Stimulated activated CD4-positive, alpha-beta T cell treated with anti-CD3 and anti-CD28 coated beads, Interleukin-15, amount 100 ng/mL, for 48 hours (primary cell): ENCODE data around the gene LMCD1.

ENCODE experiments used
- DNase-seq, 2 donors: peaks; one replicate each; pipeline ENCODE4 v3.0.0-alpha.2; 2020; ENCODE audit warnings: low read depth in 2 of 2

Gene LMCD1

GRCh38 chr3:8505621-8506020, 4.0 kb downstream of the LMCD1 start:
- no peak for DNase-seq

GRCh38 chr3:8506571-8507061, 5.0 kb downstream of the LMCD1 start:
- no peak for DNase-seq

GRCh38 chr3:8507496-8507895, 5.9 kb downstream of the LMCD1 start:
- DNase-seq = no peak

DNA sequence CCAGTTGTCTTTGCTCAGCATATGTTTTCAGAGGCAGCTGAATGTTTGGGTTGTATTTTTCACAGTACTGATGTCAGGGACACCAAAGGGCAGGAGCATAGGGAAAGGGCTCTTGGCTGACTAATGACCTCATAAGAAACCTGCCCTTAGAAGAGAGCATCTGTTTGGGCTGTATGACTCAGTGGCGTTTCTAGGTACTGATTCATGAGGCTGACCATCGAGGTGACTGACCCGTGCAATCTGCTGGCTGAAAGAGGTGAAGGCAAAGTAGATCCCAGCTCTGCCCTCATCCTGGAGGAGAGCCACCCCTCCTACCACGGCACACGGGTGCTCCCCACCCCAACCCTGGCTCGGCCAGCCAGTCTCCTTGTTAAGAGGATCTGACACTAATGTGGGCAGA, 8.3 kb downstream of the LMCD1 start:
- no peak for DNase-seq

DNA sequence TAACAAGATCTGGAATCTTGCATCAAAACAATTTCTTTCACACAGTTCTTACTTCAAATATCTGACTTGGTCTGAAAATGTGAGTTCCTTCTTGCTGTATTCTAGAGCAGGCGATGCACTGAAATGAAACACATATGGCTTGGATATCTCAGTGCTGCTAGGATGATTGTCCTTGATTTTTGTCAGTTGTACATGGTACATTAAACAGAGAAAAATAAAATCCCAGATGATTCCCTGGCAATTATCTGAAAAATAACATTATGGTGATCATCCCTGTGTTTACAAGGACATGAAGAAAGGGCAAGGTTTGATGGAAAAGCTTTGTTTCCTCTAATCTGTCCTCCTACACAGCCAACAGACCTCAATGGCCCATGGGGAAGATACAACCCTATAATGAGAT, 10.6 kb downstream of the LMCD1 start:
- DNase-seq = no peak

DNA sequence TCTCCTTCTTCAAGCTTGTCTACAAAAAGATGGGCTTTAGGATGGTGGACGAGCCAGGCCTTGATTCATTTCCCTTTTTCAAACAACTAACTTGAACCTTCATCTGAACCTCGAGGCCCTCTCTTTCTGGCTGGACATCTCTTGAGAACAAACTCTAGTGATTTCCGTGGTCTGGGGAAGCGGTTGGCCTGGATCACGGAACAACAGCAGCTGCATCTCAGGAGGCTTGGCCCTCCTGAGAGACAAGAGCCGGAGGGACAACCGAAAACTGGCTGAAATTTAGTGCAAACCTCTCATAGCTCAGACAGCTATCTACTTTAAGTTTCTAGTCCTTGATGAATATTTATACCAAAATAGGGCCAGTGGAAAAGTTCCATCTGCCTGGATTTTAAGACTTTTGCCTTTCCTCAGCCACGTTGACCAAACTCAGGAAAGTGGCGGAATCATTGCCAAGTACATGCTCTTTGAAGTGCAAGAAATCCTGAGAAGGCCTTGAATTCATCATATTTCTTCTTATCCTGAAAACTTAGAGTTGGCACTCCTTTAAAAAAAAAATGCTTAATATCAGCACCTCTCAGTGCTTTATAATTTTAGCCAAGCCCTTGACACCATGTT, 14.5 kb downstream of the LMCD1 start:
- no peak for DNase-seq

GRCh38 chr3:8516783-8517182, 15.2 kb downstream of the LMCD1 start:
- DNase-seq = no peak

- DNase-seq = no peak
Observed at GRCh38 chr3:8517487-8517886, 15.9 kb downstream of the LMCD1 start.

- DNase-seq = no peak
Observed at GRCh38 chr3:8518138-8518537, 16.5 kb downstream of the LMCD1 start.

DNA sequence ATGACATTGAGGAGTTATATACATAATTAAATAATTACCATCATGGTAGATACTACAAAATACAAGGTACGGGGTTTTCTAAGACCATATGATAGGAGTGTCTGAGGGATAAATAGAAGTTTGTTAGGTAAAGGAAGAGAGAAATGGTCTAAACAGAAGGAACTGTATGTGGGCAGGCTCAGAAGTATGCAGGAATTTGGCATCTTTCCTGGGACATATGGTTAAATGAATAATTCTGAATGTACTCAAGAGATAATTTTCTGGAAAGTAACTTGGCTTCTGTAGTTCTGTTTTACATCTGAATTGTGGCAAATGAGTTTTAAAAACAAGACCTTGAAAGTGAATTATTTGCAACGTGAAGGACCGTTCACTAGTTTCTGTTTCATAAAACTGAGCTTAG, 17.5 kb downstream of the LMCD1 start:
- no peak for DNase-seq

DNA sequence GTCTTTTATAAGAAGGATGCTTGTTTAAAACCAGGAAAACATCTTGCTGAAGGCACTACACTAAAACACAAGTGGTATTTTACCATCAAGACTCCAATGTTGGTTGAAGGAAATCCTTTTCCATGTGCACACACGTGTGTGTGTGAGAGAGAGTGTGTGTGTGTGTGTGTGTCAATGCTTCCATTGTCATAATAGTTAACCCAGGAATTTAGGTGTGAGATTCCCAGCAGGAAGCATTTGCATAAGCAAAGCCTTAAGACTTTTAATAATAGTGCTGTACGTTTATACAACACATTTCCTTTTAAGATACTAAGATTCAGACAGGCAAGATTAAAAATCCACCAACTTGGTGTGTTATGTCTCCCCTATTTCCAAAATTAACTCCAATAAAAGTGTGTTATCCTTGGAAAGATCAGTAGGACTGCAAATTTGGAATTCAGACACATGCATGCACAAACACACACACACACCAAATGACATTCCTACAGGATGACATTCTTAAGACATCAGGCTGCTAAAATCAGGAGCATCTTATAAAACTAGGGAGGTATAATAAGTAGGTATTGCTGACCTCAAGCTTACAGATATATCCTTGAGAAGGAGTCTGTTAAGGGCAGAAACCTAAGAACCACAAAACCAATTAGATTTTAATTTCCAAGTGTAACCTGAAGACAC, 18.3 kb downstream of the LMCD1 start:
- no peak for DNase-seq

DNA sequence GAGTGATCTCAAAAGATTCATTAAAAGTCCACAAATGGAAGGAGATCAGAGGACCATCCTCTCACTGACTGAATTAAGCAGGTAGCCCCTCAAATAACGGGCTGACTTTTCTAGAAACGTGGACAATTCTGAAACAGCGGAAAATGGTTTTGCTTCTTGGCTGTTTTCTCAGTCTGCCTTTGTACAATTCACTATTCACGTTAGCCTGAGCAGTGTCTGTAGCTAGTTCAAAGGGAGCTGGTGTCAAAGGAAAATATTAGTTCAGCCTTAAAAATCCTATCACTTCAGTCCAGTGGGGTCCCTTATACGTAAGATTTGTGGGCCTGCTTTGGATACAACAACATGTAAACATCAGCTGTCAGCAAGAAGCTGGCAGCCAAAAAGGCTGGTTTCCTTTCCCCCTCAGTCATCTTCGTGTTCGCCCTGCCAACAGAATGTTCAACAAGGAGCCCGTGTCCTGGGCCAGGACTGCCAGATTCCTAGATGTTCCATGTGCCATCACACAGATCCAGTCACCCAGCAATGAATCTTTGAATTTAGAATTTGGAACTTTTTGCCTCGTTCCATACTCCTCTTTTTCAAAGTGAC, 19.3 kb downstream of the LMCD1 start:
- no peak for DNase-seq

GRCh38 chr3:8523041-8523440, 21.4 kb downstream of the LMCD1 start:
- no peak for DNase-seq

DNA sequence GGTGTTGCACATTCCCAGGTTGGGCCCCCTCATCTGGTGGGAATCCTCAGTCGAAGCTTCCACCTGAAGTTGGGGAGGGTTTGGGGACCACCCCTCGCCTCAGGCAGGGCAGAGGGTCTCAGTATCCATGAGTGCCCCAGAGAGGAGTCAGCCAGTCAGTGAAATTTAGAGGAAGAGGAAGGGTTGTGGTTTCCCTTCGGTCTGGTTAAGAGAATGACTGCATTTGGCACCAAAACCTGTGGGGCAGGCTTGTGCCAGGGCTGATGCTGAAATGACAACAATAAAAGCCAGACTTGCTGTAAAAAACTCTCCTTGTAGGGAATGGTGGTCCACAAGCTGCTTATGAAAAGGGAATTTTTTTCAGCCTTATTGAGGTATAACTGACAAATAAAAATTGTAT, 22.6 kb downstream of the LMCD1 start:
- no peak for DNase-seq

- no peak for DNase-seq
Observed at GRCh38 chr3:8524656-8525399, 23.2 kb downstream of the LMCD1 start.

GRCh38 chr3:8525893-8526292, 24.3 kb downstream of the LMCD1 start:
- no peak for DNase-seq

DNA sequence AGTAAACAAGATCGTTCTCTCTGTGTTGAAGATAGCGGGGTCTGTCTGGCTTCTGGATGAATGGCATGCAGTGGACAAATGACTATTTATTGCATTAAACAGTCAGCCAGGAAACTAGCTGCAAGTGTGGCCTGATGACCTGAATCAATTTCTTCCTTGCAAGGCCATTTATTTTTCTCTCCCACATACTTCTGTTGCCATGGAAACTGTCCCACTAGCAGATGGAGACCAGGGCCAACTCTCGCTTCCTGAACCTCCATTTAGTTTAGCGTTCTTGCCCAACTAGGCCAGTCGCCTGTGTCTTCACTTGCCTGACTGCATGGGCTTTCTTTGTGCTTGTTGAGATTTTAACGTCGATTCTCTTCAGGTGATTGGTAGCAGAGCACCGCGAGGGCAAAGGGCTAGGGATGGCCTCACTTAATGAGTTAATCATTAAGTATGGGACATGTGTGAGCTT, 27.6 kb downstream of the LMCD1 start:
- no peak for DNase-seq

- DNase-seq = no peak
Observed at GRCh38 chr3:8529738-8530525, 28.3 kb downstream of the LMCD1 start.

DNA sequence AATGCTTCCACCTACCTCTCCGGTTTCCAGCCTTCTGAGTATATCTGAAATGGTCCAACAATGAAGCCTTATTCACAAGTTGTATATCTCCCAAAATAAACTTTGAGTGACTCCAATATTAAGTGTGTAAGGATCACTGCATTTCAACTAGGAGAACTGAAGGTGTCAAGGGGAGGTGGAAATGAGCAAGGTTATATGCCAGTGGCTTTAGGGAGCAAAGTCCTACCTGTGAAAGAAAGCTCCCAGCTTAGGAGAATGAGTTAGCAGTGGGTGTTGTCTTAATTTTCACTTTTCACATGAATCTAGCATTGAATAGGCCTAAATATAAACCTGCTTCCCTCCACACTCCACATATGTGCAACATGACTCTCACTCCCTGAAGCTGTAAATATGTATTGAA, 29.0 kb downstream of the LMCD1 start:
- no peak for DNase-seq

GRCh38 chr3:8532251-8532871, 30.7 kb downstream of the LMCD1 start:
- DNase-seq = no peak
